Parathyroid adenoma (tissue), 2 donors: Measurements from ENCODE around the gene OSBPL5.

Experiments
- H2AFZ ChIP-seq: fragments of 300-600 bp; sonication (generic); one replicate; pipeline ENCODE4 v1.7.0; 2017; ENCODE audit warnings: antibody characterized with exemption, mild to moderate bottlenecking
- H3K27ac ChIP-seq: fragments of 300-600 bp; sonication (generic); one replicate; pipeline ENCODE4 v1.7.0; 2017
- H3K27me3 ChIP-seq: fragments of 300-600 bp; sonication (generic); one replicate; pipeline ENCODE4 v1.7.0; 2017; ENCODE audit warnings: low read length; ENCODE audit not compliant: control insufficient read depth, insufficient read depth
- H3K36me3 ChIP-seq: fragments of 300-600 bp; sonication (generic); one replicate; pipeline ENCODE4 v1.7.0; 2017; ENCODE audit warnings: low read length; ENCODE audit not compliant: control insufficient read depth, insufficient read depth
- H3K4me1 ChIP-seq: fragments of 300-600 bp; sonication (generic); one replicate; pipeline ENCODE4 v1.7.0; 2017; ENCODE audit warnings: control low read depth
- H3K4me2 ChIP-seq: fragments of 300-600 bp; sonication (generic); one replicate; pipeline ENCODE4 v1.7.0; 2017; ENCODE audit warnings: low read length
- H3K4me3 ChIP-seq: fragments of 300-600 bp; sonication (generic); one replicate; pipeline ENCODE4 v1.7.0; 2017; ENCODE audit warnings: low read depth, low read length
- H3K79me2 ChIP-seq: fragments of 300-600 bp; sonication (generic); one replicate; pipeline ENCODE4 v1.7.0; 2017; ENCODE audit warnings: control low read depth
- H3K9ac ChIP-seq: fragments of 300-600 bp; sonication (generic); one replicate; pipeline ENCODE4 v1.7.0; 2017; ENCODE audit warnings: mild to moderate bottlenecking
- H3K9me3 ChIP-seq: fragments of 300-600 bp; sonication (generic); one replicate; pipeline ENCODE4 v1.7.0; 2017; ENCODE audit warnings: low read length; ENCODE audit not compliant: control insufficient read depth
- TF ChIP-seq, protein P1 (sequence below): fragments of 300-600 bp; sonication (generic); IDR thresholded peaks from one replicate; pipeline ENCODE4 v1.7.0; 2017; ENCODE audit warnings: antibody characterized with exemption, mild to moderate bottlenecking
- donor health status: primary hyperparathyroidism.

Gene OSBPL5

DNA sequence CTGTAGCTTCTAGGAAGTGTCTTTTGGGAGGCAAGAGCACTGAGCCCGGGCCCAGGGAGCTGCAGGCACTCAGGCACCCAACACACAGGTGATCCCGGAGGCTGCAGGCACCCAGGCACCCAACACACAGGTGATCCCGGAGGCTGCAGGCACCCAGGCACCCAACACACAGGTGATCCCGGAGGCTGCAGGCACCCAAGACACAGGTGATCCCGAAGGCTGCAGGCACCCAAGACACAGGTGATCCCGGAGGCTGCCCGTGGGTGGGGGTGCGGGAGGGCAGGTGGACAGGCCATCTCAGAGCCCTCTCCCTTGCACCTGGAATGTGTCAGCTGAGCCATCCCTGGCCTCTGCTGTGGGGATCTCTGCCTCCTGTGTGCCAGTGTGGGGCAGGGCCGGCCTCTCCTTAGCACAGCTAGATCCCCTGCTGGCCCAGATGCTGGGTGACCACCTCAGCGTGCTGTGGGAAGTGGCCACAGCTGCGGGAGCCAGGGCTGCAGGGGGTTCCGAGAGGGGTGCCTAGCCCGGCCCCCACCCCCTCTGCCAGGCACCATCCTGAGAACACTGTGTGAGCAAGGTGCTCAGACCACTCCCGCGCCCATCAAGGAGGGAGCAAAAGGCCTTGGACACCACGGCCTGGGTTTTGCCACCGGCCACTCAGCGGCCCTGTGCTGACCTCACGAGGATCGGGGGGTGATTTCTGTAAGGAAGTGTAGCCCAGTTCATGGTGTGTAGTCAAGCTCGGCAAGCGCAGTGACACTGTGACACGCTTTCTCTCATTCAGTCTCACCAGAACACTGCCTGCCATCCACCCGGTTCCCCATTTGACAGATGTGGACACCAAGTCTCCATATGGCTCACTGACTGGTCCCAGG is 39.3 kb upstream of the OSBPL5 start:
- no peak overlapping the region for H3K27ac ChIP-seq
- no peaks in the 10 kb centered on the region for H3K36me3 ChIP-seq
- H3K4me2 ChIP-seq, result no peak overlapping the region
- H3K4me1 ChIP-seq, result no peaks in the 10 kb centered on the region
- H3K79me2 ChIP-seq, result no peaks in the 10 kb centered on the region
- H3K4me3 ChIP-seq, result no peak overlapping the region
- TF ChIP-seq, protein P1, sequence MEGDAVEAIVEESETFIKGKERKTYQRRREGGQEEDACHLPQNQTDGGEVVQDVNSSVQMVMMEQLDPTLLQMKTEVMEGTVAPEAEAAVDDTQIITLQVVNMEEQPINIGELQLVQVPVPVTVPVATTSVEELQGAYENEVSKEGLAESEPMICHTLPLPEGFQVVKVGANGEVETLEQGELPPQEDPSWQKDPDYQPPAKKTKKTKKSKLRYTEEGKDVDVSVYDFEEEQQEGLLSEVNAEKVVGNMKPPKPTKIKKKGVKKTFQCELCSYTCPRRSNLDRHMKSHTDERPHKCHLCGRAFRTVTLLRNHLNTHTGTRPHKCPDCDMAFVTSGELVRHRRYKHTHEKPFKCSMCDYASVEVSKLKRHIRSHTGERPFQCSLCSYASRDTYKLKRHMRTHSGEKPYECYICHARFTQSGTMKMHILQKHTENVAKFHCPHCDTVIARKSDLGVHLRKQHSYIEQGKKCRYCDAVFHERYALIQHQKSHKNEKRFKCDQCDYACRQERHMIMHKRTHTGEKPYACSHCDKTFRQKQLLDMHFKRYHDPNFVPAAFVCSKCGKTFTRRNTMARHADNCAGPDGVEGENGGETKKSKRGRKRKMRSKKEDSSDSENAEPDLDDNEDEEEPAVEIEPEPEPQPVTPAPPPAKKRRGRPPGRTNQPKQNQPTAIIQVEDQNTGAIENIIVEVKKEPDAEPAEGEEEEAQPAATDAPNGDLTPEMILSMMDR, result no peak
- H2AFZ ChIP-seq, result no peak overlapping the region
- no peaks in the 10 kb centered on the region for H3K9me3 ChIP-seq
- H3K9ac ChIP-seq, result no peak overlapping the region
- no peaks in the 10 kb centered on the region for H3K27me3 ChIP-seq

DNA sequence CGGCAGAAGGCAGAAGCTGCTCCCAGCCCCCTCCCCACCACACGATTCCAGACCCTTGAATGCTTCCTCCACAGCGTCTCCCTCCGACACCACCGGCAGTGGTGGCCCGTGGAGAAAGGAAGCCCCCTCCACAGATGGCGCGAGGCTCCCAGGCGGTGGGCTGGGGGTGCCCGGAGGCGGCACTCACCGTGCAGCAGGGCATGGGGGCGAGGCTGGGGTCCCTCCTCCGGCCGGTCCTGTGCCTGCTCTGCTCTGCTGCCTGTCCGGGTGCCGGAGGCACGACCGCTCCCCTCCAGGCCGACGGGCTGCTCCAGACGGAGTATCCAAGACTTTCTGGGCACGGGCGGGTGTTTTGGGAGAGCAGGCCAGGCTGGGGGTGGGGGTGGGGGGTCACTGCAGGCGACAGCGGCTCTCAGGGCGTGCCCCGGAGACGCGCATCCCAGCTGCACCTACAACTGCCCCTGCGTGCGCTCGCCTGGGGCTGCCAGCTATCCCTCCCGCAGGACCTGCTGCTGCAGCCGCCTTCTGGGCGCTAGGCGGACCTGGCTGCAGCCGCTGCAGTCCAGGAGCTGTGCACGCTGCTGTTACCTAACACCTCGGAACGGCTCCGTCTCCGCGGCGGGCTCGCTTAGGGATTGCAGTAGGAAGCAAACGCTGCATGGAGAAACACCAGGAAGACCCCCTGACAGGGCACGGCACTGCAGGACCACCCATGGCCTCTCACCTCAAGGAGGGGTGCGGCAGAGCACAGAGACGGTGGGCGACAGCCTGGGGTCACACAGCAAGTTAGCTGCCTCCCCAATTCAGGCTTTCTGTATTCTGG is 38.3 kb upstream of the OSBPL5 start:
- H3K9ac ChIP-seq, result no peak overlapping the region
- H2AFZ ChIP-seq, result no peak overlapping the region
- H3K36me3 ChIP-seq, result no peaks in the 10 kb centered on the region
- no peak overlapping the region for H3K27ac ChIP-seq
- no peaks in the 10 kb centered on the region for H3K27me3 ChIP-seq
- no peak overlapping the region for H3K4me3 ChIP-seq
- no peaks in the 10 kb centered on the region for H3K79me2 ChIP-seq
- TF ChIP-seq, protein P1, result no peak
- no peak overlapping the region for H3K4me2 ChIP-seq
- no peaks in the 10 kb centered on the region for H3K4me1 ChIP-seq
- no peaks in the 10 kb centered on the region for H3K9me3 ChIP-seq

DNA sequence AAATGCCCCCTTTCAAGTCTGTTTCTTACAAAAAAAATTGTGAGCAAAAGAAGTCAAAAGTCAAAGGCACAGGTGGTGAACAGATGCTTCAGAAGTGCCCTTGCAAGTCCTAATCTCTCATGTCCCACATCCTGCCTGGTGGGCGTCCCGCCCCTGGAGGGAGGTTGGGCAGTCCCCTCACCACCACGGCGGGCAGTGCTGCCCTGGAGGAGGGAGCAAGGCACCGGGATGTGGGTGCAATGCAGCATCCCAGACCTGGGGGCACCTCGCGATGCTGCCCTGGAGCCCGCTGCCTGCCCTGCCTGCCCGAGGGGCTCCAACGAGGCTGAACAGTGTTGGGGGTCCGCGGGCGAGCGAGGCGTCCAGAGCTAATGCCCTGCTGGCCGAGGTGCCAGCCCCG is 37.6 kb upstream of the OSBPL5 start:
- Histone ChIP-seq H3K27ac (no peak overlapping the region), H3K4me3 (no peak overlapping the region), H3K9ac (no peak overlapping the region), H3K27me3 (no peaks in the 10 kb centered on the region), H3K4me1 (no peaks in the 10 kb centered on the region), H3K4me2 (no peak overlapping the region), H3K9me3 (no peaks in the 10 kb centered on the region), H3K36me3 (no peaks in the 10 kb centered on the region), H2AFZ (no peak overlapping the region), H3K79me2 (no peaks in the 10 kb centered on the region)
- TF ChIP-seq, protein P1, result no peak

DNA sequence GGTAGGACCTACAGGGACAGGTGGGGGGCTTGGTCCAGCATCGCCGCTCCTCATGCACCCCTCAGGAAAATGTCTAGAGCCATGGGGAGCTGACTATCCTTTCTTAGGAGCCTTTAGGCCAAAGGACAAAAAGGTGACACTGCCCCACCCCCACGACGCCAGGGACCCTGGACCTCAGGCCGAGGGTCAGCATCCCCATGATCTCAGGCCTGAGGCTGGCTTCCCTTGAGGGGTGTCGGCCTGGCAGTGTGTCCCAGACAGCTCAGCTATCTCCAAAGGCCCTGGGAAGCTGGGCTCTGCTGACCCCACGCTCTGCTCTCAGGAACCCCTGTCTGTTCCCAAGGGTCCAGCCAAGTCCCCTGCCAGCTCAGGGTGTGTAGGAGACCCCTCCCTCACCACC is 37.2 kb upstream of the OSBPL5 start:
- Histone ChIP-seq H3K27me3 (no peaks in the 10 kb centered on the region), H3K9ac (no peak overlapping the region), H3K4me1 (no peaks in the 10 kb centered on the region), H3K4me3 (no peak overlapping the region), H3K9me3 (no peaks in the 10 kb centered on the region), H3K27ac (no peak overlapping the region), H3K4me2 (no peak overlapping the region), H2AFZ (no peak overlapping the region), H3K79me2 (no peaks in the 10 kb centered on the region), H3K36me3 (no peaks in the 10 kb centered on the region)
- TF ChIP-seq, protein P1, result no peak
